PFSK-1 (cell line): ENCODE measurements around the gene AP2B1.

ENCODE experiments used
- FOXP2 ChIP-seq: optimal IDR thresholded peaks from 2 replicates; pipeline ENCODE3; 2011; ENCODE audit warnings: borderline replicate concordance, control low read depth, inconsistent platforms; ENCODE audit not compliant: insufficient read depth; ENCODE audit errors: extremely low read length, extremely low read depth
- POLR2AphosphoS5 ChIP-seq: IDR thresholded peaks from 2 replicates; pipeline ENCODE4 v1.6.1; 2012; ENCODE audit warnings: low read depth, mild to moderate bottlenecking, control low read depth, low read length, moderate library complexity
- SIN3A ChIP-seq: IDR thresholded peaks from 2 replicates; pipeline ENCODE4 v1.6.1; 2012; ENCODE audit warnings: mild to moderate bottlenecking, low read length, moderate library complexity, borderline replicate concordance; ENCODE audit not compliant: insufficient read depth
- TAF1 ChIP-seq: IDR thresholded peaks from 2 replicates; pipeline ENCODE4 v1.6.1; 2012; ENCODE audit warnings: low read length, control low read depth, borderline replicate concordance; ENCODE audit not compliant: insufficient read depth
- TF ChIP-seq, protein P1 (sequence below), 2 experiments: IDR thresholded peaks; 2 replicates each; pipeline versions ENCODE4 v1.6.1 to v1.8.0; 2011 to 2012; ENCODE audit warnings: low read depth in 2 of 2, low read length in 2 of 2, control low read depth in 1 of 2, inconsistent platforms in 1 of 2, mild to moderate bottlenecking in 1 of 2, moderate library complexity in 1 of 2; ENCODE audit not compliant: insufficient read depth in 1 of 2

AP2B1 gene

DNA sequence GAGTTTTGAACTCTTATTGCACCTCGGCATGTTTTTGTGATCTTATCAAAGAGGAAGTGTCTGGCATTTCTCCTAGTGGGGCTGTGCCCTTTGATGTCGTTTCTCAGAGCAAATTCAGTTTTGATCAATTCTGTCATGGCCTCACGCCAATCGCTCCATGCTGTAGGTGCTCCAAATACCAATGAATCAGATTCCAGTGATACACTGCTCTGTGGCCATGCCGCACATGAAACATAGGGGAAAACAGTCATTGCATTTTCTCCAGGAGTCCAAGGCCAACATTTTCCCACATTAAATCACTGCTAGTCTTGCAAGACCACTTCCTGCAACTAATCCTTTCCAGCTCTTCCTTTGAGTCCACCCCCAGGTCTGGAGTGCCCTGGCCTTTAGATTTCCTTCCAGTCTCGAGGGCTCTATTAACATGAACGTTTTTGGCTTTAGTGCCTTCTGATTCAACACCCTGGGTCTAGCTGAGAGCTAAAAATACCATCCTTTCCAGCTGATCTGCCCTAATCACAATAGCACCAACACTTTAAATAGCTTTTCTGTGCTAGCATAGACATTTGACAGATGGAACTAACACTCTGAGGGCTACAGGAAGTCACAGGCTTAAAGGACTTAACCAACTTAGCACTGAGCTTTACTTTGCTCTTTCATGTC is 126.1 kb downstream of the AP2B1 start:
- TF ChIP-seq, protein P1, sequence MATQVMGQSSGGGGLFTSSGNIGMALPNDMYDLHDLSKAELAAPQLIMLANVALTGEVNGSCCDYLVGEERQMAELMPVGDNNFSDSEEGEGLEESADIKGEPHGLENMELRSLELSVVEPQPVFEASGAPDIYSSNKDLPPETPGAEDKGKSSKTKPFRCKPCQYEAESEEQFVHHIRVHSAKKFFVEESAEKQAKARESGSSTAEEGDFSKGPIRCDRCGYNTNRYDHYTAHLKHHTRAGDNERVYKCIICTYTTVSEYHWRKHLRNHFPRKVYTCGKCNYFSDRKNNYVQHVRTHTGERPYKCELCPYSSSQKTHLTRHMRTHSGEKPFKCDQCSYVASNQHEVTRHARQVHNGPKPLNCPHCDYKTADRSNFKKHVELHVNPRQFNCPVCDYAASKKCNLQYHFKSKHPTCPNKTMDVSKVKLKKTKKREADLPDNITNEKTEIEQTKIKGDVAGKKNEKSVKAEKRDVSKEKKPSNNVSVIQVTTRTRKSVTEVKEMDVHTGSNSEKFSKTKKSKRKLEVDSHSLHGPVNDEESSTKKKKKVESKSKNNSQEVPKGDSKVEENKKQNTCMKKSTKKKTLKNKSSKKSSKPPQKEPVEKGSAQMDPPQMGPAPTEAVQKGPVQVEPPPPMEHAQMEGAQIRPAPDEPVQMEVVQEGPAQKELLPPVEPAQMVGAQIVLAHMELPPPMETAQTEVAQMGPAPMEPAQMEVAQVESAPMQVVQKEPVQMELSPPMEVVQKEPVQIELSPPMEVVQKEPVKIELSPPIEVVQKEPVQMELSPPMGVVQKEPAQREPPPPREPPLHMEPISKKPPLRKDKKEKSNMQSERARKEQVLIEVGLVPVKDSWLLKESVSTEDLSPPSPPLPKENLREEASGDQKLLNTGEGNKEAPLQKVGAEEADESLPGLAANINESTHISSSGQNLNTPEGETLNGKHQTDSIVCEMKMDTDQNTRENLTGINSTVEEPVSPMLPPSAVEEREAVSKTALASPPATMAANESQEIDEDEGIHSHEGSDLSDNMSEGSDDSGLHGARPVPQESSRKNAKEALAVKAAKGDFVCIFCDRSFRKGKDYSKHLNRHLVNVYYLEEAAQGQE (IDR thresholded peaks at IDR 0.05; ENCODE audit: insufficient read depth in 1 of 2, low read depth in 2 of 2, low read length in 2 of 2), result peak in 1 of 2 experiments; percentile 53; a peak in 1 of 4 replicates
- no peak for TF ChIP-seq FOXP2
- no peak for TF ChIP-seq POLR2AphosphoS5
- TF ChIP-seq SIN3A, result no peak
- TF ChIP-seq TAF1, result no peak

DNA sequence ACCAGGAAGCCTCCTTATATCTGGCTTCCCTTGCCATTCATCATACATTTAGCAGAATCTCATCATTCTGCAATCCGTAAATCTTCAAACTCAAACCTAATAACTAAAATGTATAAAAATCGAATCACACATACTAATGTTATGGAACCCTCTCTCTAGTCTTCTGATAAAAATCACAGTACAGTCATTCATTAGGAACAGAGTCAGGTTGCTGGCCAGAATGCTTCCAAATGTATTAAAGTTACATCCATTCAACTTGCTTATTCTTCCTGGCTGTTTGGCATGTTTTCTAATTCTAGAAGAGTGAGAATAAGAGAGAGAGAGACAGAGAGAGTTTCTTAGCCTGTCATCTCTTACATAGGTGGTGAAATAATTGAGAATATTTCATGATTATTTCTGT is 127.9 kb downstream of the AP2B1 start:
- TF ChIP-seq SIN3A (no peak), TAF1 (no peak), FOXP2 (no peak), POLR2AphosphoS5 (no peak)
- TF ChIP-seq, protein P1 (IDR thresholded peaks at IDR 0.05; ENCODE audit: insufficient read depth in 1 of 2, low read depth in 2 of 2, low read length in 2 of 2), result no peak

DNA sequence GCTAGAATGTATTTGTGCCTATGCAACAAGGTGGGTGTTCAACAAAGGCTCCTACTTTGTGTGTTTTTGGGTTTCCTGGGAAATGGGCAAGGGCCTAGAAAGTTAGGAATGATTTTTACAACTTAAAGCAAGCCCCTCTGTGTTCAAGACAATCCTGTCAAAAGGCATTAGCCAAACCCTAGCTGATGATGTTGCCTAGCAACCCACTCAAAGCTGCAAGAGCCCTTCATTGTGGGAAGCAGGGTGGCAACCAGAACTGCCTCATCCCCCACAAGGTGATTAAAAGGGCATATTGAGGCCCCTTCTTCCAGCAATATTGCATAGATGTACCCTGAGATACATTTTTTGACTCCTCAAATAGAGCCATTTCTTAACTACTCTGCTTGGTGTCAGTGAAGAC is 128.3 kb downstream of the AP2B1 start:
- TF ChIP-seq POLR2AphosphoS5 (no peak), SIN3A (no peak), TAF1 (no peak), FOXP2 (no peak)
- TF ChIP-seq, protein P1 (IDR thresholded peaks at IDR 0.05; ENCODE audit: insufficient read depth in 1 of 2, low read depth in 2 of 2, low read length in 2 of 2), result no peak

DNA sequence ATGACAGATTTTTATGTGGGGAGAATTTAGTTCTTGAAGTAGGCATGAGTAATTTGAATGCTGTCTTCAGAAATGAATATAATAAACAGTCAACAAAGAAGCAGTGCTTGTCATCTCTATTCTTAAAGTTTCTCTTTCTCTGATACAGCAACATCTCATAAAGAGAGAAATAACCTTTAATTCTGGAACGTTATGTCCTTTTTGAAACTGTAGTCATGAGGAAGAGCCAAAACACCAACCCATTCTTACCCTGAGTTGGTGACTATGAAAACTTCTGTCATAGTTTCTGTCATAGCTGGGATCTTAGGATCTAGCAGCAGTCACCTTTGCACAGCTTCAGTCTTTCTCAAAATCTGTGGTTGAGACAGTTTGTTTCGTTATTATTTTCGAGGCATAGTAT is 129.1 kb downstream of the AP2B1 start:
- TF ChIP-seq TAF1 (no peak), POLR2AphosphoS5 (no peak), SIN3A (no peak), FOXP2 (no peak)
- TF ChIP-seq, protein P1 (IDR thresholded peaks at IDR 0.05; ENCODE audit: insufficient read depth in 1 of 2, low read depth in 2 of 2, low read length in 2 of 2), result no peak
